GM12878 (cell line): ENCODE measurements around the gene BRICD5. TPM values are rescaled to one million over a fixed set of nuclear protein-coding genes. Genes with fewer than 3 reads are reported as not detected.

ENCODE experiments used
- ATAC-seq: fragments of 200-7000 bp; cut with Tn5 transposase; 3 replicates; pipeline ENCODE4 v1.9.1; 2020; ENCODE audit warnings: mild to moderate bottlenecking, moderate library complexity
- BruUV-seq: library from RNA; stranded (reverse); fragments of 400-500 nt; replicated peaks from 2 replicates; lab custom pipeline; 2021; lab: Mats Ljungman, UMichigan
- CTCF ChIA-PET: fragments of 300-600 bp; sonication (Branson Sonifier 250); formaldehyde crosslinking; extraction: SDS; loops from one replicate; lab custom pipeline; 2021; ENCODE audit warnings: inconsistent platforms; lab: Yijun Ruan, JAX
- POLR2A ChIA-PET: fragments of 350-600 bp; formaldehyde crosslinking; extraction: SDS; loops from one replicate; lab custom pipeline; 2021; ENCODE audit warnings: inconsistent platforms; lab: Charles Lee
- RAD21 ChIA-PET: fragments of 300-600 bp; sonication (Branson Sonifier 250); formaldehyde crosslinking; loops from one replicate; lab custom pipeline; 2023; ENCODE audit warnings: antibody characterized with exemption; ENCODE audit not compliant: unreplicated experiment; lab: Charles Lee
- SMC1A ChIA-PET: fragments of 300-600 bp; sonication (Branson Sonifier 250); formaldehyde crosslinking; loops from one replicate; lab custom pipeline; 2023; ENCODE audit not compliant: unreplicated experiment, uncharacterized antibody; lab: Charles Lee
- DNase-seq: peaks from one replicate; pipeline ENCODE4 v3.0.0-alpha.2; 2011; ENCODE audit warnings: low read depth, low spot score
- FAIRE-seq: peaks from 3 replicates; lab custom pipeline; 2011; peaks lifted over from hg19 to GRCh38; lab: Jason Lieb, UNC
- H2AFZ ChIP-seq: 2 replicates; pipeline ENCODE4 v1.6.0; 2011; ENCODE audit warnings: low read depth, low read length, control low read depth; ENCODE audit not compliant: control insufficient read depth
- H3K27ac ChIP-seq: 2 replicates; pipeline ENCODE4 v1.5.1; 2011; ENCODE audit warnings: control low read depth; ENCODE audit not compliant: control insufficient read depth, insufficient read depth
- H3K27me3 ChIP-seq, 2 experiments: replicated peaks in 1 of 2; 2 replicates each; pipeline versions ENCODE4 v1.6.0 to v1.6.1; 2011; ENCODE audit warnings: low read length in 1 of 2; ENCODE audit not compliant: control insufficient read depth in 2 of 2, insufficient read depth in 2 of 2
- H3K36me3 ChIP-seq, 2 experiments: 2 replicates each; pipeline ENCODE4 v1.5.1; 2011; ENCODE audit warnings: low read length in 1 of 2; ENCODE audit not compliant: control insufficient read depth in 2 of 2, insufficient read depth in 2 of 2
- H3K4me1 ChIP-seq: 2 replicates; pipeline ENCODE4 v1.6.1; 2011; ENCODE audit warnings: mild to moderate bottlenecking, low read length, moderate library complexity, mixed read lengths; ENCODE audit not compliant: control insufficient read depth, insufficient read depth
- H3K4me2 ChIP-seq: 2 replicates; pipeline ENCODE4 v1.6.0; 2011; ENCODE audit warnings: control low read depth; ENCODE audit not compliant: control insufficient read depth, insufficient read depth
- H3K4me3 ChIP-seq: fragments of 200-600 bp; sonication (generic); 2 replicates; pipeline ENCODE4 v1.5.1; 2016
- H3K79me2 ChIP-seq: 2 replicates; pipeline ENCODE4 v1.6.0; 2011; ENCODE audit warnings: low read length; ENCODE audit not compliant: control insufficient read depth, insufficient read depth
- H3K9ac ChIP-seq: 2 replicates; pipeline ENCODE4 v1.8.0; 2011; ENCODE audit warnings: low read length, control low read depth, mixed read lengths; ENCODE audit not compliant: control insufficient read depth, insufficient read depth
- H3K9me3 ChIP-seq: replicated peaks from 3 replicates; pipeline ENCODE4 v1.5.1; 2011; ENCODE audit warnings: mild to moderate bottlenecking, low read length; ENCODE audit not compliant: control insufficient read depth, insufficient read depth
- H4K20me1 ChIP-seq: 2 replicates; pipeline ENCODE4 v1.6.0; 2011; ENCODE audit not compliant: control insufficient read depth, insufficient read depth
- ETV6 ChIP-seq, 2 experiments: fragments of 450-650 bp in 1 of 2; IDR thresholded peaks in 1 of 2; conservative IDR thresholded peaks in 1 of 2; 2 replicates each; pipeline ENCODE4 v1.6.1; 2014; ENCODE audit warnings: antibody characterized with exemption in 1 of 2, borderline replicate concordance in 1 of 2, low read depth in 1 of 2, mild to moderate bottlenecking in 1 of 2, moderate library complexity in 1 of 2
- FOXM1 ChIP-seq: IDR thresholded peaks from 2 replicates; pipeline ENCODE4 v1.6.1; 2012; ENCODE audit warnings: low read depth, mild to moderate bottlenecking, inconsistent platforms, low read length, moderate library complexity
- GATAD2B ChIP-seq: fragments of 450-650 bp; conservative IDR thresholded peaks from 2 replicates; pipeline ENCODE4 v1.6.1; 2017; ENCODE audit warnings: low read depth, mild to moderate bottlenecking, moderate library complexity
- MEF2B ChIP-seq: fragments of 450-650 bp; IDR thresholded peaks from 2 replicates; pipeline ENCODE4 v1.6.1; 2018; ENCODE audit warnings: mild to moderate bottlenecking, moderate library complexity; ENCODE audit not compliant: partially characterized antibody, poor library complexity, severe bottlenecking
- MYC ChIP-seq: IDR thresholded peaks from 2 replicates; pipeline ENCODE4 v1.6.1; 2011; ENCODE audit warnings: mild to moderate bottlenecking, low read length, moderate library complexity, inconsistent platforms; ENCODE audit not compliant: insufficient read depth, insufficient replicate concordance, insufficient read length, severe bottlenecking
- NR2C1 ChIP-seq: fragments of 450-650 bp; IDR thresholded peaks from 2 replicates; pipeline ENCODE4 v1.6.1; 2017; ENCODE audit warnings: antibody characterized with exemption, mild to moderate bottlenecking, moderate library complexity
- NR2F1 ChIP-seq: fragments of 450-650 bp; conservative IDR thresholded peaks from 2 replicates; pipeline ENCODE4 v1.6.1; 2017; ENCODE audit warnings: mild to moderate bottlenecking
- SMAD1 ChIP-seq: fragments of 450-650 bp; IDR thresholded peaks from 2 replicates; pipeline ENCODE4 v1.6.1; 2018; ENCODE audit warnings: mild to moderate bottlenecking, low read depth; ENCODE audit not compliant: partially characterized antibody
- TAF1 ChIP-seq: IDR thresholded peaks from 2 replicates; pipeline ENCODE4 v1.6.1; 2011; ENCODE audit warnings: mild to moderate bottlenecking, low read depth, low read length, borderline replicate concordance
- ZBED1 ChIP-seq: IDR thresholded peaks from 2 replicates; pipeline ENCODE4 v1.6.1; 2016; ENCODE audit warnings: borderline replicate concordance
- ZNF217 ChIP-seq: fragments of 450-650 bp; IDR thresholded peaks from 2 replicates; pipeline ENCODE4 v1.6.1; 2017; ENCODE audit warnings: antibody characterized with exemption, mild to moderate bottlenecking
- WGBS: methylation state at CpG from one replicate; pipeline ENCODE4 v1.1.6; 2016; ENCODE audit warnings: low lambda C conversion rate; ENCODE audit not compliant: insufficient replicate concordance, insufficient coverage; ENCODE audit errors: missing lambda C conversion rate; 5-methylcytosine and 5-hydroxymethylcytosine counted together
- in situ Hi-C: fragments of 300-500 bp; cut with MboI; formaldehyde crosslinking; loops from 9 replicates; pipeline ENCODE4 v1.14.3; 2018; ENCODE audit warnings: mixed read lengths
- intact Hi-C: fragments of 100-400 bp; cut with micrococcal nuclease; formaldehyde crosslinking; loops from one replicate; pipeline ENCODE4 v1.14.2; 2022; ENCODE audit not compliant: unreplicated experiment
- polyA plus RNA-seq, 11 experiments: library from polyadenylated mRNA; depleted of rRNA in 4 of 11; unstranded in 6 of 11; stranded (reverse) in 5 of 11; fragments of >200 nt; fragmentation: Nextera tagmentation in 4 of 11; fragmentation: Illumina TruSeq in 1 of 11; extraction: Ambion mirVana in 4 of 11; extraction: Trizol in 1 of 11; gene quantifications; 1 replicate in 1 of 11; 2 replicates in 10 of 11; pipeline versions ENCODE4 v1.2.1 to v1.2.3, GENCODE V29; 2011 to 2016; ENCODE audit warnings: inconsistent platforms in 2 of 11, missing spikeins in 2 of 11, low read depth in 1 of 11
- total RNA-seq, 4 experiments: library from RNA; depleted of rRNA in 3 of 4; stranded (reverse); fragments of >200 nt in 3 of 4; fragmentation: Illumina TruSeq in 1 of 4; extraction: Trizol in 1 of 4; gene quantifications; 2 replicates each; pipeline versions ENCODE4 v1.2.1 to v1.2.3, GENCODE V29; 2013 to 2021
- TF ChIP-seq, protein P1 (sequence below): fragments of 450-650 bp; IDR thresholded peaks from 2 replicates; pipeline ENCODE4 v1.6.1; 2017; ENCODE audit warnings: low read depth, mild to moderate bottlenecking, moderate library complexity
- TF ChIP-seq, protein P2 (sequence below): fragments of 150-350 bp; IDR thresholded peaks from 2 replicates; pipeline ENCODE4 v1.6.1; 2014; ENCODE audit warnings: mild to moderate bottlenecking, low read depth, low read length
- TF ChIP-seq, protein P3 (sequence below), 3 experiments: IDR thresholded peaks in 2 of 3; conservative IDR thresholded peaks in 1 of 3; 2 replicates each; pipeline ENCODE4 v1.5.1; 2011; ENCODE audit warnings: low read depth in 3 of 3, low read length in 3 of 3, mild to moderate bottlenecking in 3 of 3, control low read depth in 2 of 3, moderate library complexity in 2 of 3, inconsistent platforms in 1 of 3, mixed read lengths in 1 of 3; ENCODE audit not compliant: control insufficient read depth in 2 of 3, insufficient read depth in 1 of 3; ENCODE audit errors: extremely low read depth in 1 of 3

The BRICD5 gene
- total and polyA plus RNA-seq, 10 of the 15 experiments (the other 5 are each of a cell fraction or from before 2014, with no cell fraction given) = 0.58 to 11.6 (median 1.5) TPM; not detected in 1

DNA sequence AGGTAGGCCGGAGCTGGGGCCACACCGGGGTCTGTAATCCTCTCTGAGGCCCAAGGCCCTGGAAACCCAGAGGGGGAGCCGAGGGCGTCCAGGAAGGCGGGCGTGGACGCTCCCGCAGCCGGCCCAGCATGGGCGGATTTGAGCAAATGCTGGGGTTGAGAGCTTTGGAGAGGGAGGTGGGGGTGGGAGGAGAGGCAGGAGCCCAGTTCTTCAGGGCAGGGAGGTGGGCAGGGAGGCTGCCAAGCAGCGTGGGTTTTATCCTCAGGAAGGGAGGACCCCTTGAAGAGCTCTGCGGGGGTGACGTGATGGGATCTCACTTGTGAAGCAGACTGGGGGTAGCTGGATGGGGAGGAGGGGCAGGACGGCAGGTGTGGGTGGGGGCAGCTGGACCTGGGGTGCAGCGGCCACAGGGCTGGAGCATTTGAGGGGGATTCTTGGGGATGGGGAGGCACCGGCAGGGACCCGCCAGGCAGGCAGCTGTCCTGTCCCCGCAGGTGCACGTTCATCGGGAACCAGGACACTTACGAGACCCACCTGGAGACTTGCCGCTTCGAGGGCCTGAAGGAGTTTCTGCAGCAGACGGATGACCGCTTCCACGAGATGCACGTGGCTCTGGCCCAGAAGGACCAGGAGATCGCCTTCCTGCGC is 37.9 kb downstream of the BRICD5 start:
- FAIRE-seq (no peak), ATAC-seq (no peak), DNase-seq (no peak)
- no peaks in the 10 kb centered on the region for H3K79me2 ChIP-seq
- SMC1A ChIA-PET = no interaction called here
- in situ Hi-C loops = no loop called here
- H3K9ac ChIP-seq = no peak overlapping the region
- CTCF ChIA-PET = no interaction called here
- H3K27me3 ChIP-seq = no peaks in the 10 kb centered on the region
- no peaks in the 10 kb centered on the region for H3K4me1 ChIP-seq
- no TSS peak for BruUV-seq
- RAD21 ChIA-PET = no interaction called here
- WGBS = 99% methylated on average over 24 of the region's 29 CpGs
- no peak overlapping the region for H3K4me3 ChIP-seq
- peaks cover 7 to 14% of the 10 kb centered on the region in 2 experiments; a peak in 3 of 4 replicates for H3K36me3 ChIP-seq
- TF ChIP-seq ETV6 (conservative IDR thresholded peaks at IDR 0.05 in 1 of 2, IDR thresholded peaks at IDR 0.05 in 1 of 2; ENCODE audit: borderline replicate concordance in 1 of 2, low read depth in 1 of 2) (no peak), FOXM1 (no peak), ZNF217 (no peak), MEF2B (no peak), ZBED1 (no peak), TAF1 (no peak), NR2C1 (no peak), MYC (no peak), NR2F1 (no peak), GATAD2B (no peak), SMAD1 (no peak)
- TF ChIP-seq, protein P1, sequence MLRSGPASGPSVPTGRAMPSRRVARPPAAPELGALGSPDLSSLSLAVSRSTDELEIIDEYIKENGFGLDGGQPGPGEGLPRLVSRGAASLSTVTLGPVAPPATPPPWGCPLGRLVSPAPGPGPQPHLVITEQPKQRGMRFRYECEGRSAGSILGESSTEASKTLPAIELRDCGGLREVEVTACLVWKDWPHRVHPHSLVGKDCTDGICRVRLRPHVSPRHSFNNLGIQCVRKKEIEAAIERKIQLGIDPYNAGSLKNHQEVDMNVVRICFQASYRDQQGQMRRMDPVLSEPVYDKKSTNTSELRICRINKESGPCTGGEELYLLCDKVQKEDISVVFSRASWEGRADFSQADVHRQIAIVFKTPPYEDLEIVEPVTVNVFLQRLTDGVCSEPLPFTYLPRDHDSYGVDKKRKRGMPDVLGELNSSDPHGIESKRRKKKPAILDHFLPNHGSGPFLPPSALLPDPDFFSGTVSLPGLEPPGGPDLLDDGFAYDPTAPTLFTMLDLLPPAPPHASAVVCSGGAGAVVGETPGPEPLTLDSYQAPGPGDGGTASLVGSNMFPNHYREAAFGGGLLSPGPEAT = no peak
- TF ChIP-seq, protein P2, sequence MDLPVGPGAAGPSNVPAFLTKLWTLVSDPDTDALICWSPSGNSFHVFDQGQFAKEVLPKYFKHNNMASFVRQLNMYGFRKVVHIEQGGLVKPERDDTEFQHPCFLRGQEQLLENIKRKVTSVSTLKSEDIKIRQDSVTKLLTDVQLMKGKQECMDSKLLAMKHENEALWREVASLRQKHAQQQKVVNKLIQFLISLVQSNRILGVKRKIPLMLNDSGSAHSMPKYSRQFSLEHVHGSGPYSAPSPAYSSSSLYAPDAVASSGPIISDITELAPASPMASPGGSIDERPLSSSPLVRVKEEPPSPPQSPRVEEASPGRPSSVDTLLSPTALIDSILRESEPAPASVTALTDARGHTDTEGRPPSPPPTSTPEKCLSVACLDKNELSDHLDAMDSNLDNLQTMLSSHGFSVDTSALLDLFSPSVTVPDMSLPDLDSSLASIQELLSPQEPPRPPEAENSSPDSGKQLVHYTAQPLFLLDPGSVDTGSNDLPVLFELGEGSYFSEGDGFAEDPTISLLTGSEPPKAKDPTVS = no peak
- TF ChIP-seq, protein P3, sequence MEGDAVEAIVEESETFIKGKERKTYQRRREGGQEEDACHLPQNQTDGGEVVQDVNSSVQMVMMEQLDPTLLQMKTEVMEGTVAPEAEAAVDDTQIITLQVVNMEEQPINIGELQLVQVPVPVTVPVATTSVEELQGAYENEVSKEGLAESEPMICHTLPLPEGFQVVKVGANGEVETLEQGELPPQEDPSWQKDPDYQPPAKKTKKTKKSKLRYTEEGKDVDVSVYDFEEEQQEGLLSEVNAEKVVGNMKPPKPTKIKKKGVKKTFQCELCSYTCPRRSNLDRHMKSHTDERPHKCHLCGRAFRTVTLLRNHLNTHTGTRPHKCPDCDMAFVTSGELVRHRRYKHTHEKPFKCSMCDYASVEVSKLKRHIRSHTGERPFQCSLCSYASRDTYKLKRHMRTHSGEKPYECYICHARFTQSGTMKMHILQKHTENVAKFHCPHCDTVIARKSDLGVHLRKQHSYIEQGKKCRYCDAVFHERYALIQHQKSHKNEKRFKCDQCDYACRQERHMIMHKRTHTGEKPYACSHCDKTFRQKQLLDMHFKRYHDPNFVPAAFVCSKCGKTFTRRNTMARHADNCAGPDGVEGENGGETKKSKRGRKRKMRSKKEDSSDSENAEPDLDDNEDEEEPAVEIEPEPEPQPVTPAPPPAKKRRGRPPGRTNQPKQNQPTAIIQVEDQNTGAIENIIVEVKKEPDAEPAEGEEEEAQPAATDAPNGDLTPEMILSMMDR (IDR thresholded peaks at IDR 0.05 in 2 of 3, conservative IDR thresholded peaks at IDR 0.05 in 1 of 3; ENCODE audit: control insufficient read depth in 2 of 3, extremely low read depth in 1 of 3, insufficient read depth in 1 of 3, low read depth in 3 of 3, low read length in 3 of 3) = no peak
- intact Hi-C loops = no loop called here
- H3K9me3 ChIP-seq = no peaks in the 10 kb centered on the region
- no peak overlapping the region for H3K27ac ChIP-seq
- no peak overlapping the region for H2AFZ ChIP-seq
- H4K20me1 ChIP-seq = no peaks in the 10 kb centered on the region
- POLR2A ChIA-PET = interaction anchor here (0.6 to 0.7 kb wide), 2 partner anchors 183 to 239 kb away, joined by 4 read pairs; no protein-coding TSS in a partner anchor
- H3K4me2 ChIP-seq = no peak overlapping the region
